Ishikawa (cell line): ENCODE results near the gene CLDN11.

Source experiments
- CEBPB ChIP-seq: IDR thresholded peaks from 2 replicates; pipeline ENCODE4 v1.6.1; 2012
- CREB1 ChIP-seq: IDR thresholded peaks from 2 replicates; pipeline ENCODE4 v1.6.1; 2012; ENCODE audit warnings: low read depth
- EGR1 ChIP-seq: IDR thresholded peaks from 2 replicates; pipeline ENCODE4 v1.6.1; 2012
- EP300 ChIP-seq: IDR thresholded peaks from 2 replicates; pipeline ENCODE4 v1.6.1; 2012; ENCODE audit warnings: borderline replicate concordance
- FOXM1 ChIP-seq: IDR thresholded peaks from 2 replicates; pipeline ENCODE4 v1.6.1; 2012; ENCODE audit warnings: low read depth, borderline replicate concordance
- MAX ChIP-seq: IDR thresholded peaks from 2 replicates; pipeline ENCODE4 v1.6.1; 2012
- NFIC ChIP-seq: IDR thresholded peaks from 2 replicates; pipeline ENCODE4 v1.6.1; 2012
- RAD21 ChIP-seq: IDR thresholded peaks from 2 replicates; pipeline ENCODE4 v1.6.1; 2012; ENCODE audit warnings: low read depth
- REST ChIP-seq: IDR thresholded peaks from 2 replicates; pipeline ENCODE4 v1.6.1; 2012; ENCODE audit warnings: low read depth, mild to moderate bottlenecking
- TAF1 ChIP-seq: IDR thresholded peaks from 2 replicates; pipeline ENCODE4 v1.6.1; 2012; ENCODE audit warnings: low read depth, mild to moderate bottlenecking
- TCF12 ChIP-seq: IDR thresholded peaks from 2 replicates; pipeline ENCODE4 v1.6.1; 2012; ENCODE audit warnings: low read depth
- TEAD4 ChIP-seq: IDR thresholded peaks from 2 replicates; pipeline ENCODE4 v1.6.1; 2012
- USF1 ChIP-seq: IDR thresholded peaks from 2 replicates; pipeline ENCODE4 v1.6.1; 2012
- YY1 ChIP-seq: IDR thresholded peaks from 2 replicates; pipeline ENCODE4 v1.6.1; 2012; ENCODE audit warnings: low read depth
- ZBTB7A ChIP-seq: IDR thresholded peaks from 2 replicates; pipeline ENCODE4 v1.6.1; 2012; ENCODE audit warnings: low read depth

CLDN11 gene

GRCh38 chr3:170432416-170432815 lies 13.7 kb downstream of the CLDN11 start:
- TF ChIP-seq USF1 (no peak), FOXM1 (no peak), EP300 (no peak), REST (no peak), NFIC (no peak), CEBPB (no peak), TCF12 (no peak), EGR1 (no peak), TEAD4 (no peak), CREB1 (no peak), YY1 (no peak), ZBTB7A (no peak)

- TF ChIP-seq REST: no peak
- no peak for TF ChIP-seq EGR1
- no peak for TF ChIP-seq EP300
- TF ChIP-seq TAF1: no peak
- no peak for TF ChIP-seq RAD21
- no peak for TF ChIP-seq TCF12
- TF ChIP-seq USF1: no peak
- no peak for TF ChIP-seq YY1
- no peak for TF ChIP-seq TEAD4
Measured at GRCh38 chr3:170436697-170437096, 18.0 kb downstream of the CLDN11 start.

- TF ChIP-seq TAF1: no peak
- TF ChIP-seq REST: no peak
- TF ChIP-seq CREB1: no peak
- no peak for TF ChIP-seq RAD21
- no peak for TF ChIP-seq NFIC
- no peak for TF ChIP-seq CEBPB
- no peak for TF ChIP-seq TEAD4
- TF ChIP-seq YY1: no peak
- no peak for TF ChIP-seq TCF12
- TF ChIP-seq EGR1: no peak
Measured at GRCh38 chr3:170437176-170437575, 18.5 kb downstream of the CLDN11 start.

GRCh38 chr3:170437696-170438407 lies 19.2 kb downstream of the CLDN11 start:
- TF ChIP-seq TEAD4 (no peak), NFIC (no peak), MAX (no peak), CREB1 (no peak), EP300 (no peak), ZBTB7A (no peak), FOXM1 (no peak), YY1 (no peak), USF1 (no peak), CEBPB (no peak), RAD21 (no peak), TCF12 (no peak), TAF1 (no peak), REST (no peak), EGR1 (no peak)
